Fibroblast of skin of right quadriceps (primary cell): Measurements from ENCODE around the gene ZNF561.
"Not testable (repeated sequence)": the region's sequence is repeated elsewhere in the genome, so short reads cannot be mapped to it uniquely, and the experiment has no call there.

ENCODE experiments used
- DNase-seq: peaks from one replicate; pipeline ENCODE4 v3.0.0-alpha.2; 2013

Gene ZNF561

DNA sequence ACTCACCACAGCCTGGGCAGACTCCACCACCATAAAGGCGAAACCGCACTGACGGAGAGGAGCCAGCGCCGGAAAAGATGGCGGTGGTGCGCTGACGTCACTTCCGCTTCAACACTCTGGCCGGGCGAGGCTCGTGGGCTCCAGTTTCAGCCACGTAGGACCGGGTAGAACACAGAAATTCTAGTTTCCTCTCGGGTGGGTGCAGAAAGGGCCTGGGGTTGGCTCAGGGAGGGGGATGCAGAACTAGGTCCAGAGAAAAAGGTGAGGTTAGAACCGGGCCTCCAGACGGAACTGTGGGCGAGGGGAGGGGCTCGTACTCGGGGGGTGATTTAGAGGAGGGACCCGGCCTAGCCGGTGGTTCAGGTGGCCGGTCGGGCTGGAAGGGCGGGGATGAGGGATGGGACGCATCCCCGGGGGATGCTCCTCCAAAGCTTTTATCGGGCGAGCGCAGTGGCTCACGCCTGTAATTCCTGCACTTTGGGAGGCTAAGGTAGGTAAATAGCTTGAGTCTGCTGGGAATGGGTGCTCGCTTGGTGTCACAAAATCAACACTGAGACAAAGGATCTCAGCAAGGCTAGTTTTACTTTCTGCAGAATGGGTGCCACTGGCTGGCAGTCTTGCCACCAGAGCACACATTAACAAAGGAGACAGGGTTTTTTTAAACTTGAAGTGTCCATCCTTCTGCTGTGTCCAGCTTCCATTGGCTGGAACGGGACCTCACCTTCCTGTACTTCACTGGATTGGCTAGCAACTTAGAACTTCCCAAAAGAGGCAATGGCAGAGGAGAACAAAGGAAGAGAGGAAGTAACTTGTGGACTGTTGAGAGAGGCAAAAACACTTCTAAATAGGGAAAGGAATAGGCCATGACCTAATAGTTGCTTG lies at the start of gene ZNF561:
Gene ZNF561 (minus strand): TSS at position 77 of the 882 bp plus-strand sequence. CDS start 1,776 bp downstream, outside the sequence.
- peak; percentile 91 for DNase-seq

DNA sequence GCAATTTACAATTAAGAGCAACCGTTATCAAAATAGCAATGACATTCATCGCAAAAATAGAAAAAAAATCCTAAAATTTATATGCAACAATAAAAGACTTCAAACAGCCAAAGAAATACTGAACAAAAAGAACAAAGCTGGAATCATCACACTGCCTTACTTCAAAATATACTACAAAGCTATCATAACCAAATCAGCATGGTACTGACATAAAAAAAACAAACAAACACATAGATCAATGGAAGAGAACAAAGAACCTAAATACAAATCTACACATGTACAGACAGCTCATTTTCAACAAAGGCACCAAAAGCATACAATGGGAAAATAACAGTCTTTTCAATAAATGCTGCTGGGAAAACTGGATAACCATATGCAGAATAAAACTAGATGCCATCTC lies 47.5 kb upstream of the ZNF561 start:
- DNase-seq: no peak

DNA sequence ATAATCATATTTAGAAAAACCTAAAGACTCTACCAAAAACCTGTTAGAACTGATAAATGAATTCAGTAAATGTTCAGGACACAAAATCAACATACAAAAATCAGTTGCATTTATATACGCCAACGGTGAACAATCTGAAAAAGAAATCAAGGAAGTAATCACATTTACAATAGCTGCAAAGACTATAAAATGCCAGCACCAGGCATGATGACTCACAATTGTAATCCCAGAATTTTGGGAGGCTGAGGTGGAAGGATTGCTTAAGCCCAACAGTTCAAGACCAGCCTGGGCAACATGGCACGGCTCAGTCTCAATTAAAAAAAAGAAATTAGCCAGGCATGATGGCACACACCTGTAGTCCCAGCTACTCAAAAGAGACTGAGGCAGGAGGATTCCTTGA lies 46.9 kb upstream of the ZNF561 start:
- no peak for DNase-seq

DNA sequence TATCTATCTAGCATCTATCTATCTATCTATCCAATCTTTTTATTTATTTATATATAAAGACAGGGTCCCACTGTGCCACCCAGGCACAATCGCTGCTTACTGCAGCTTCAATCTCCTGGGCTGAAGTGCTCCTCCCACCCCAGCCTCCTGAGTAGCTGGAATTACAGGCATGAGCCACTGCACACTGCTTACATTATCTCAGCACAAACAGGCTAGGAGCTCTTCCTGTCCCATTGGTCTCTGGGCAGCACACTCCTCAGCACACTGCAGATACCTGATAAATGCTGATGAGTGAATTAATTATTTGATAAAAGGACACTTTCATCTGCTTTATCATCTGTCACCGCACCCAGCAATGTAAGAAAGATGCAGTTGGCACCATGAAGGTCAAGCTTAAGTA lies 37.7 kb upstream of the ZNF561 start:
- no peak for DNase-seq

DNA sequence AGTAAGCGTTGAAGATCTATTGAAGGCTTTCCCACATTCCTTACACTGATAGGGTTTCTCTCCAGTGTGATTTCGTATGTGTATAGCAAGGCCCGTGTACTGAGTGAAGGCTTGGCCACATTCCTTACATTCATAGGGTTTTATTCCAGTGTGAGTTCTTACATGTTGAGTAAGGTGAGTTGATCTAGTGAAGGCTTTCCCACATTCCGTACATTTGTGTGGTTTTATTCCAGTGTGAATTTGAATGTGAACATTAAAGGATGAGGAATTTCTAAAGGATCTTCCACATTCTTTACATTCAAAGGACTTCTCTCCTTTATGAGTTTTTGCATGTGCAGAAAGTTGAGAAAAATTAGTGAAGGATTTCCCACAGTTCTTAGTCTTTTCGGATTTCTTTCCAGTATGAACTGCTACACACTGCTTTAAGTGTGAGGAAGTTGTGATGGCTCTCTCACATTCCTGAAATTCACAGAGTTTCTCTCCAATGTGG lies 32.1 kb upstream of the ZNF561 start:
- DNase-seq: not testable (repeated sequence)

DNA sequence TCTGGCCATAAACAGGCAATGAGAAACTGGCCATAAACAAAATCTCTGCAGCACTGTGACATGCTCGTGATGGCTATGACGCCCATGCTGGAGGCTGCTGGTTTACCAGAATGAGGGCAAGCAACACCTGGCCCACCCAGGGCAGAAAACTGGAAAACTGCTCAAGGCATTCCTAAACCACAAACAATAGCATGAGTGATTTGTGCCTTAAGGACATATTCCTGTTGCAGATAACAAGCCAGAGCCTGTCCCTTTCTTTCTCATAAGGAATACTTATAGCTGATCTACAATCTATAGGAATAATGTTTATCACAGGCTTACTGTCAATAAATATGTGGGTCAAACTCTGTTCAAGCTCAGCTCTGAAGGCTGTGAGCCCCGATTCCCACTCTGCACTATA lies 30.4 kb upstream of the ZNF561 start:
- not testable (repeated sequence) for DNase-seq

DNA sequence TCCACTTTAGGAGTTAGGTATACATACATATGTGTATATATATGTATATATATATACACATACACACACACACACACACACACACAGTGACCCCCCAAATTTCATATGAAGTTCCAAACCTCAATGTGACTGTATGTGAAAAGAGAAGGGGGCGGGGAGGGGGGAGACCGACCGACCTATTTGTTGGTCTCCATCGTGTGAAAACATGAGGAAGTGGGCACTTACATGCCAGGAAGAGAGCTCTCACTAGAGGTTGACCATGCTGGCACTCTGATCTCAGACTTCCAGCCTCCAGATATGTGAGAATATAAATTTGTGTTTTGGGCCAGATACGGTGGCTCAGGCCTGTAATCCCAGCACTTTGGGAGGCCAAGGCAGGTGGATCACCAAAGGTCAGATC lies 29.3 kb upstream of the ZNF561 start:
- DNase-seq: no peak

DNA sequence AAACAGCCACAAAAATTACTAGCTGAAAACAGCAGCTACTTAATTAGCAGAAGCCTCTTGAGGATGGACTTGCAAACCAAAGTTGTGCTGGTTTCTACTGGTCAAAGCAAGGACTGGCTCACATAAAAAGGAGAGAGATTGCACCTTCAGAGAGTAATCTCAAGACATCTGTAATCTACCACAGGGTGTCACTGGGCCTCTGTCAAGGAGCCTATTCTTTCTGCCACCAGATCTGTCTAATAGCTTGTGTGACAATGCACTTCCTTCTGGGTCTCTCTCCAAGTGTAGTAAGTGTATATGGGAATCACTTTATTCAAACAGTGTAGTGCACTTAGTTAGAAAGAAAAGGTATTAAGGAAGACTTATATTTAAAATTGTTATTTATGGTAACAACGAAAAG lies 24.4 kb upstream of the ZNF561 start:
- DNase-seq: no peak

DNA sequence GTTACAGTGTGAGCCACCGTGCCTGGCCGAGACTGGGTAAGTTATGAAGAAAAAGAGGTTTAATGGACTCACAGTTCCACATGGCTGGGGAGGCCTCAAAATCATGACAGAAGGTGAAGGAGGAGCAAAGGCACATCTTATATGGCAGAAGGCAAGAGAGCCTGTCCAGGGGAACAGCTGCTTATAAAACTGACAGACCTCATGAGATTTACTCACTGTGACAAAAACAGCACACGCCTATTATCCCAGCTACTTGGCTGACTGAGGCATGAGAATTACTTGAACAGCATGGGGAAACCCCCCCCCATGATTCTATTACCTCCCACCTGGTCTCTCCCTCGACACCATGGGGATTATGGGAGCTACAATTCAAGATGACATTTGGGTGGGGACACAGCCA lies 23.4 kb upstream of the ZNF561 start:
- no peak for DNase-seq

DNA sequence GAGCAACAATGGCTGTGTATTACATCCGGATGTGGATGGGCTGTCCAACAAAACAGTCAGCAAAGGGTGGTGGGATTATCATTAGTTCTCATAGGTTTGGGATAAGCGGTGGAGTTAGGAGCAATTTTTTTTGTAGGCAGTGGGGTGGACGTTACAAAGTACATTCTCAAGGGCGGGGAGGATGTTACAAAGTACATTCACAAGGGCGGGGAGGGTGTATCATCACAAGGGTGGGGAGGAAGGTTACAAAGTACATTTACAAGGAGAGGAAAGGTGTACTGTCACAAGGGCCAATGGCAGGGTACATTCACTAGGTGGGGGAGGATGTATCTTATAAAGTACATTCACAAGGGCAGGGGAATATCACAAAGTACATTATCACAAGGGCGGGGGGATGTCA lies 20.8 kb upstream of the ZNF561 start:
- no peak for DNase-seq

DNA sequence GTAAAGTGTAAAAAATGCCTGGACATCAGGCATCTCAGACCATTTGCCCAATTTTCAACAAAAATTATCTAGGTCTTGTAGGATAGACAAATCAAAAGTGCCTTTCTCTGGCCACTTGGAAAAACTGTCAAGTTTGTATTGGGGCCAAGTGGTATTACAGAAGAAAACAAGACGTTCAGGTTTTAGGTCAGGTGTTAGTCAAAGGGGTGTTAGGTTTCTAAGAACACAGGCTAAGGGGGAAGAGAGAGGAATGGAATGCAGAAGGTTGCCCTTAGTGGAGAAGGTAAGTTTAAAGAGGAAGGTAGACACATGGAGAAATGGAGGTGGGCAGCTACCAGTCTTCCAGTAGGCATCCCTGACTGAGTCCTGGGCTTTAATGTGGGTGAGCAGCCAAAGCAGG lies 19.9 kb upstream of the ZNF561 start:
- no peak for DNase-seq

DNA sequence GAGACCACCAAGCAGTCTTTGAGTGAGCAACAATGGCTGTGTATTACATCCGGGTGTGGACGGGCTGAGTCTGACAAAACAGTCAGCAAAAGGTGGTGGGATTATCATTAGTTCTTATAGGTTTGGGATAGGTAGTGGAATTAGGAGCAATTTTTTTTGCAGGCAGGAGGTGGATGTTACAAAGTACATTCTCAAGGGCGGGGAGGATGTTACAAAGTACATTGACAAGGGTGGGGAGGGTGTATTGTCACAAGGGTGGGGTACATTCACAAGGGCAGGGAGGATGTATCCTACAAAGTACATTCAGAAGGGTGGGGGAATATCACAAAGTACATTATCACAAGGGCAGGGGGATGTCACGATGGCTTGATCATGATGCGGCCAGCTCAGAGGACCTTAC lies 15.0 kb upstream of the ZNF561 start:
- DNase-seq: no peak

DNA sequence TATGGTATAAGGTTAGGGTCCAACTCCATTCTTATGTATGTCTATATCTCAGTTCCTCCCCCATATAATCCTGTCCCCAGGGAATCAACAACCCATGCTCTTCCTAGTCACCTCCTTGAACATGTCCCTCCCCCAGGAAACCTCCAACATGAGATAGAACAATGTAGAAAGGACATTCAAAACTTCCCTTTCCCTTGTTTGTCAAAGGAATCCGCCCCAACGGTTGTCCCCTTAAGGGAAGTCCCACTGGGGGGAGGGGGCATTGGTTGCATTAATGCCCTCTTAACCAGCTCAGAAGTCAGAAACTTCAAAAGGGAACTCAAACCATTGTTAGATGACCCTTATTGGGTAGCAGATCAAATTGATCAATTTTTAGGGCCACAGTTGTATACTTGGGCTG lies 6.8 kb upstream of the ZNF561 start:
- no peak for DNase-seq

DNA sequence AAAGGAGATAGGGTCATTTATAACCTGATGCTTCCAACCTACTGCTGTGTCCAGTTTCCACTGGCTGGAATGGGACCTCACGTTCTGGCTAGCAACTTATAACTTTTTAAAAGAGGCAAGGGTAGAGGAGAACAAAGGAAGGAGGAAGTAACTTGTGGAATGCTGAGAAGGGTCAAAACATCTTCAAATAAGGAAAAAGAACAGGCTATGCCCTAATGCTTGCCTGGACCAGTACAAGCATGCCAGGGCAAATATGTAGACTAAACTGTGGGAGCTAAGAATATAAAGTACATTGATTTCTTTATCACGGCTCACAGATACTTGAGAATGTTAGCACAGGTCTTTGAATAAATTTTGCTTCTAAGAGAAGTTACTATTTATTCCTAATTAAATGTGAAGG lies 1.5 kb upstream of the ZNF561 start:
- no peak for DNase-seq

DNA sequence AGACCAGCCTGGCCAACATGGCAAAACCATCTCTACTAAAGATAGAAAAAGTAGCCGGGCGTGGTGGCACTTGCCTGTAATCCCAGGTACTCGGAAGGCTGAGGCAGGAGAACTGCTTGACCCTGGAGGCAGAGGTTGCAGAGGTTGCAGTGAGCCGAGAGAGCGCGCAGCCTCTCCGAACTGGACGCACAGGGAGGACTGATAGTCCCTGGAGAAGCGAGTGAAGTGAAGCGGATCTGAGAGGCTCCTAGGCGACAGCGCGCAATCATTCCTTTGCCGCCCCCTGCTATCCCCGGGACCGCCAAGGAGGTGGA lies 233 bp downstream of the ZNF561 start:
- DNase-seq: no peak

DNA sequence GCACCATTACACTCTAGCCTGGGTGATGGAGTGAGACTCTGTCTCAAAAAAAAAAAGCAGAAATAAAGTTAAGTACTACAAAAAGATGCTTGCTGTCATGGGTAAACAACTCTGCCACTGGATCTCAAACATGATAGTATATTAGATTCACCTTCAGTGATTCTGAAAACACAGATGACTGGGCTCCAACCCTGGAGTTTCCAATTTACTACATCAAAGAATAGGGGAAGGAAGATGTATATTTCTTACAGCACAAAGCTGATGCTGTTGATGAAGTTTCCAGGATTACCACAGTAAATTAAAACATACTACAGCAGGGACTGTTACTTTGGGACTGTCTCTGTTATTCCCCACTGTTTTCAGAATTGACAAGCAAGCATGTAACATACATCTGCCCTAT lies 5.2 kb downstream of the ZNF561 start:
- no peak for DNase-seq

DNA sequence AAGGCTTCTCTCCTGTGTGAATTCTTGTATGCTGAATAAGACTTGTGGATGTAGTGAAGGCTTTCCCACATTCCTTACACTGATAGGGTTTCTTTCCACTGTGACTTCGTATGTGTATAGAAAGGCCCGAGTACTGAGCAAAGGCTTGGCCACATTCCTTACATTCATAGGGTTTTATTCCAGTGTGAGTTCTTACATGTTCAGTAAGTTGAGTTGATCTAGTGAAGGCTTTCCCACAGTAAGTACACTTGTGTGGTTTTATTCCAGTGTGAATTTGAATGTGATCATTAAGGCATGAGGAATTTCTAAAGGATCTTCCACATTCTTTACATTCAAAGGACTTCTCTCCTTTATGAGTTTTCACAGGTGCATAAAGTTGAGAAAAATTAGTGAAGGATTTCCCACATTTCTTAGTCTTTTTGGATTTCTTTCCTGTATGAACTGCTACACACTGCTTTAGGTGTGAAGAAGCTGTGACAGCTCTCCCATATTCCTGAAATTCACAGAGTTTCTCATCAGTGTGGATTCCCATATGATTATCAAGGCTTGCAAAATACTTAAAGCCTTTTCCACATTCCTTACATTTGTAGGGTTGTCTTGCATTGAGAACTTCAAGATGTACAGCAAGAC lies 10.4 kb downstream of the ZNF561 start:
- no peak for DNase-seq

DNA sequence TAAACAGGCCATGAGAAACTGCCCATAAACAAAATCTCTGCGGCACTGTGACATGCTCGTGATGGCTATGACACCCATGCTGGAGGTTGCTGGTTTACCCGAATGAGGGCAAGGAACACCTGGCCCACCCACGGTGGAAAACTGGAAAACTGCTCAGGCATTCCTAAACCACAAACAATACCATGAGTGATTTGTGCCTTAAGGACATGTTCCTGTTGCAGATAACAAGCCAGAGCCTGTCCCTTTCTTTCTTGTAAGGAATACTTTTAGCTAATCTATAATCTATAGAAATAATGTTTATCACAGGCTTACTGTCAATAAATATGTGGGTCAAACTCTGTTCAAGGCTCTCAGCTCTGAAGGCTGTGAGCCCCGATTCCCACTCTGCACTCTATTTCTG lies 12.1 kb downstream of the ZNF561 start:
- no peak for DNase-seq

DNA sequence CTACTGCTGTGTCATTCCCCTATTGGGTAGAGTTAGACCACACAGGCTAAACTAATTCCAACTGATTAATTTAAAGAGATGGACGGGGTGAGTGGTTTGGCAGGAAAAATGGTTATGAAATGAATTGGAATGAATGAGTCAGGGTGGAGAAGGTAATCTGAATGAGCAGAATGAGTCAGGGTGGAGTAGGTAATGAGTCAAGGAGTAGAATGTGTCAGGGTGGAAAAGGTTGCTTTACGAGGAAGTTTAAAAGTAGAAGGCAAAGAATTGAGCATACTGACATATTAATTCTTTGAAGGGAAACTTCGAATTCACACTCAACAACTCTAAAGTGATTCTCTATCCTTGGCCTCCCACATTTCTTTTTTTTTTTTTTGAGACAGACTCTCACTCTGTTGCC lies 24.0 kb downstream of the ZNF561 start:
- DNase-seq: peak; percentile 69

DNA sequence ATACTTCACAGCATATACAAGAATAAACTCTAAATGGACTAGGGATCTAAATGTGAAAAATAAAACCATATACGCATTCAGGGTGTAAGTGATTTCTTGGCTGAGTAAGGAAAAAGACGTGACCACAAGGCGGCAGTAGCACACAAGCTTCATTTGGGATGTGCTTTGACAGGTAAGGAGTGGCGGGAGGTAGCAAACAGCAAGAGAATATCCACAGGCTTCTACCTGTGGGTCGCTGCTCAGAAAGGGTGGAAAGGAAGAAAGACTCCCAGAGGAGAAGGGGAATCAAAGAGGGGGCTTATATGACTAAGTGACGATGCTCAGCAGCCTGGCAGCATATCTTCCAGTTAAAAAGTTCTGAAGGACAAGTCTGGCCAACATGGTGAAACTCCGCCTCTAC lies 34.3 kb downstream of the ZNF561 start:
- DNase-seq: peak; percentile 48

DNA sequence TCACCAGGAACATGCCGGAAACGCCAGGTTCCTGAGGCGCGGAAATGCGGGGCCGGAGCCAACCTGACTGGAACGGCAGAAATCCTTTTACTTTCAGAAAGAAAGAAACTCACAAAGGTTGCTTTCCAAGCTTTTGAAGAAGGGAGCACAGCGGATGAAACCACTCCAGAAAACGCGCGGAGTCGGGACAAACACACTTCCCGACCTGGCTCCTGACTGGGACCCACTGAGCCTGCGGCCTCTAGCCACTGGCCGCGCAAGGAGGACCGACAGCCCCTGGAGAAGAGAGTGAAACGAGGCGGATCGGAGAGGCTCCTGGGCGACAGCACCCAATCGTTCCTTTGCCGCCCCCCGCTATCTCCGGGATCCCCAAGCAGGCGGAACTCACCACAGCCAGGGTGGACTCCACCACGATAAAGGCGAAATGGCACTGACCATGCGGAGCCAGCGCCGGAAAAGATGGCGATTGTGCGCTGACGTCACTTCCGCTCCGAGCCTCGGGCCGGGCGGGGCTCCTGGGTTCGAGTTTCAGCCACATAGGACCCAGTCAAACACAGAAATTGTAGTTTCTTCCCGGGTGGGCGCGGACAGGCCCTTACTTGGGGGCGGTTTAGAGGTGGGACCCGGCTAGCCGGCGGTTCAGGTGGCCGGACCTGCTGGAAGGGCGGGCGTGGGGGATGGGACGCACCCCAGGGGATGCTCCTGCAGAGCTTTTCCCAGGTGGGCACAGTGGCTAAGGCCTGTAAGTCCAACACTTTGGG lies 36.8 kb downstream of the ZNF561 start, which contains the start of gene ZNF121:
Gene ZNF121 (minus strand): TSS at position 432 of the 761 bp plus-strand sequence. CDS start 16,407 bp downstream, outside the sequence.
- peak; percentile 79 for DNase-seq

DNA sequence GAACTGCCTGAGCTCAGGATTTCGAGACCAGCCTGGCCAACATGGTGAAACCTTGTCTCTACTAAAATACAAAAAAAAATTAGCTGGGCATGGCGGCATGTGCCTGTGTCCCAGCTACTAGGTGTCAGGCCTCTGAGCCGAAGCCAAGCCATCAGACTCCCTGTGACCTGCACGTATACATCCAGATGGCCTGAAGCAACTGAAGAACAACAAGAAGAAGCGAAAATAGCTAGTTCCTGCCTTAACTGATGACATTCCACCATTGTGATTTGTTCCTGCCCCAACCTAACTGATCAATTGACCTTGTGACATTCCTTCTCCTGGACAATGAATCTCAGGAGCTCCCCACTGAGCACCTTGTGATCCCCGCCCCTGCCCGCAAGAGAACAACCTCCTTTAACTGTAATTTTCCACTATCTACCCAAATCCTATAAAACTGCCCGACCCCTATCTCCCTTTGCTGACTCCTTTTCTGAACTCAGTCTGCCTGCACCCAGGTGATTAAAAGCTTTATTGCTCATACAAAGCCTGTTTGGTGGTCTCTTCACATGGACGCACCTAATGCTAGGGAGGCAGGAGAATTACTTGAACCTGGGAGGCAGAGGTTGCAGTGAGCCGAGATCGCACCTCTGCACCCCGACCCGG lies 38.8 kb downstream of the ZNF561 start:
- DNase-seq: not testable (repeated sequence)

DNA sequence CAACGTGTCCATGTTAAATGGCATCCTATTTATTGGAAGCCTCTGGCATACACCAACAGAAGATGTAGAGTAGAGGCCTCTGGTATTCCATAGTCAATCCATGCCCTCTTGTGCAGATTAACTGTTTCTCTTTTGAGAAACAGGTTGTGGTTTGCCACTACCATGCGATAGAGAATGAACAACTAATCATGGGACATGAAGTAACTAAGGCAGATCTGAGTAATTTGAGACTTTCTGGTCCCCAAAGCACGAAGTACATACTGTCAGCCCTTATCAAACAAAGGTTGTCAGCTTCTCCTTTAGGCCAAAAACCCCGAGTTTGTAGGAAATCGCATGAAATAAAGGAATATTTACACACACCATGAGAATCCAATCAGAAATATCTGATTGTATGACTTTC lies 40.3 kb downstream of the ZNF561 start:
- DNase-seq: no peak
